GM23338 (cell line): ENCODE results near the gene DECR2. TPM values are rescaled to one million over a fixed set of nuclear protein-coding genes. Genes with fewer than 3 reads are reported as not detected.

Source experiments
- ATAC-seq: fragments of 200-7000 bp; cut with Tn5 transposase; 3 replicates; pipeline ENCODE4 v1.9.1; 2020
- DNase-seq: peaks from one replicate; pipeline ENCODE4 v3.0.0-alpha.2; 2015; ENCODE audit warnings: low spot score
- H2AFZ ChIP-seq: fragments of 200-600 bp; sonication (generic); 2 replicates; pipeline ENCODE4 v1.8.0; 2016; ENCODE audit warnings: antibody characterized with exemption, mild to moderate bottlenecking, moderate library complexity
- H3F3A ChIP-seq: fragments of 200-600 bp; sonication (generic); replicated peaks from 2 replicates; pipeline ENCODE4 v1.8.0; 2017; ENCODE audit warnings: antibody characterized with exemption, mixed run types, low read depth
- H3K27ac ChIP-seq: fragments of 200-600 bp; sonication (generic); 2 replicates; pipeline ENCODE4 v1.6.1; 2016; ENCODE audit warnings: low read depth
- H3K27me3 ChIP-seq: fragments of 200-600 bp; sonication (generic); 2 replicates; pipeline ENCODE4 v1.8.0; 2016; ENCODE audit warnings: mild to moderate bottlenecking, mixed run types, moderate library complexity; ENCODE audit not compliant: insufficient read depth
- H3K36me3 ChIP-seq: fragments of 200-600 bp; sonication (generic); 2 replicates; pipeline ENCODE4 v1.8.0; 2016; ENCODE audit warnings: mild to moderate bottlenecking; ENCODE audit not compliant: insufficient read depth
- H3K4me1 ChIP-seq: fragments of 200-600 bp; sonication (generic); 2 replicates; pipeline ENCODE4 v1.8.0; 2016; ENCODE audit warnings: mild to moderate bottlenecking, moderate library complexity; ENCODE audit not compliant: insufficient read depth
- H3K4me2 ChIP-seq: fragments of 200-600 bp; sonication (generic); 2 replicates; pipeline ENCODE4 v1.7.1; 2017; ENCODE audit warnings: mixed run types
- H3K4me3 ChIP-seq: fragments of 200-600 bp; sonication (generic); 2 replicates; pipeline ENCODE4 v1.6.1; 2016; ENCODE audit warnings: mixed run types
- H3K79me2 ChIP-seq: fragments of 200-600 bp; sonication (generic); replicated peaks from 2 replicates; pipeline ENCODE4 v1.8.0; 2017; ENCODE audit warnings: mild to moderate bottlenecking; ENCODE audit not compliant: insufficient read depth
- H3K9me2 ChIP-seq: fragments of 200-600 bp; sonication (generic); 2 replicates; pipeline ENCODE4 v1.8.0; 2017; ENCODE audit not compliant: insufficient read depth
- H4K20me1 ChIP-seq: fragments of 200-600 bp; sonication (generic); replicated peaks from 2 replicates; pipeline ENCODE4 v1.8.0; 2017; ENCODE audit warnings: mild to moderate bottlenecking; ENCODE audit not compliant: insufficient read depth
- H3K27ac Mint-ChIP-seq: 2 replicates; pipeline ENCODE4 v1.8.0; 2020; ENCODE audit warnings: inconsistent platforms, mild to moderate bottlenecking, moderate library complexity, mixed read lengths
- H3K27me3 Mint-ChIP-seq: 3 replicates; pipeline ENCODE4 v1.8.0; 2022; ENCODE audit warnings: low read depth, mild to moderate bottlenecking, moderate library complexity, mixed read lengths, inconsistent platforms; ENCODE audit not compliant: insufficient read depth, poor library complexity
- H3K36me3 Mint-ChIP-seq: 3 replicates; pipeline ENCODE4 v1.8.0; 2021; ENCODE audit warnings: low read depth, mild to moderate bottlenecking, inconsistent platforms, moderate library complexity, mixed read lengths
- H3K4me1 Mint-ChIP-seq: 3 replicates; pipeline ENCODE4 v1.8.0; 2020; ENCODE audit warnings: mild to moderate bottlenecking, inconsistent platforms, mixed read lengths
- H3K4me3 Mint-ChIP-seq: 3 replicates; pipeline ENCODE4 v1.8.0; 2021; ENCODE audit warnings: moderate library complexity, mild to moderate bottlenecking, inconsistent platforms, mixed read lengths
- H3K9me3 Mint-ChIP-seq: 3 replicates; pipeline ENCODE4 v1.8.0; 2020; ENCODE audit warnings: moderate library complexity, mild to moderate bottlenecking, inconsistent platforms, mixed read lengths
- CTCF ChIP-seq, 2 experiments: fragments of 200-600 bp in 1 of 2; sonication (generic) in 1 of 2; conservative IDR thresholded peaks; 2 replicates each; pipeline versions ENCODE4 v1.5.1 to v1.6.1; 2016 to 2017; ENCODE audit warnings: antibody characterized with exemption in 2 of 2, low read depth in 2 of 2, mild to moderate bottlenecking in 2 of 2, moderate library complexity in 1 of 2
- EZH2phosphoT487 ChIP-seq: fragments of 200-600 bp; sonication (generic); IDR thresholded peaks from one replicate; pipeline ENCODE4 v1.8.1; 2018; ENCODE audit warnings: antibody characterized with exemption; ENCODE audit not compliant: unreplicated experiment
- JUNB ChIP-seq: IDR thresholded peaks from one replicate; pipeline ENCODE4 v1.6.1; 2016; ENCODE audit warnings: antibody characterized with exemption; ENCODE audit not compliant: unreplicated experiment
- NANOG ChIP-seq: IDR thresholded peaks from 2 replicates; pipeline ENCODE4 v1.6.1; 2016; ENCODE audit warnings: antibody characterized with exemption, borderline replicate concordance
- POLR2AphosphoS5 ChIP-seq: IDR thresholded peaks from 2 replicates; pipeline ENCODE4 v1.6.1; 2016; ENCODE audit warnings: antibody characterized with exemption, low read depth
- REST ChIP-seq: IDR thresholded peaks from one replicate; pipeline ENCODE4 v1.6.1; 2018; ENCODE audit warnings: antibody characterized with exemption; ENCODE audit not compliant: unreplicated experiment
- STAT1 ChIP-seq: IDR thresholded peaks from one replicate; pipeline ENCODE4 v1.6.1; 2016; ENCODE audit warnings: antibody characterized with exemption; ENCODE audit not compliant: unreplicated experiment
- ZNF114 ChIP-seq: fragments of 250-450 bp; sonication (Bioruptor Pico); IDR thresholded peaks from 2 replicates; pipeline ENCODE4 v1.5.0; 2020; ENCODE audit warnings: mild to moderate bottlenecking, moderate library complexity
- ZNF331 ChIP-seq: fragments of 250-450 bp; sonication (Bioruptor Pico); IDR thresholded peaks from 2 replicates; pipeline ENCODE4 v1.5.0; 2020; ENCODE audit warnings: low read depth, mild to moderate bottlenecking, moderate library complexity
- polyA plus RNA-seq: library from polyadenylated mRNA; unstranded; fragments of >200 nt; fragmentation: Nextera tagmentation; extraction: Ambion mirVana; gene quantifications from 2 replicates; pipeline ENCODE4 v1.2.1, GENCODE V29; 2016
- total RNA-seq: library from RNA; depleted of rRNA; stranded (reverse); fragments of >200 nt; shearing (Covaris generic); gene quantifications from 2 replicates; pipeline ENCODE4 v1.2.3, GENCODE V29; 2014
- TF ChIP-seq, protein P1 (sequence below): IDR thresholded peaks from 2 replicates; pipeline ENCODE4 v1.6.1; 2016; ENCODE audit warnings: antibody characterized with exemption
- TF ChIP-seq, protein P2 (sequence below): fragments of 250-450 bp; sonication (Bioruptor Pico); IDR thresholded peaks from 2 replicates; pipeline ENCODE4 v1.5.0; 2020; ENCODE audit warnings: mild to moderate bottlenecking, moderate library complexity

Gene DECR2
- total and polyA plus RNA-seq, 2 experiments from 2014 or later, result 20.3 to 26.9 TPM

DNA sequence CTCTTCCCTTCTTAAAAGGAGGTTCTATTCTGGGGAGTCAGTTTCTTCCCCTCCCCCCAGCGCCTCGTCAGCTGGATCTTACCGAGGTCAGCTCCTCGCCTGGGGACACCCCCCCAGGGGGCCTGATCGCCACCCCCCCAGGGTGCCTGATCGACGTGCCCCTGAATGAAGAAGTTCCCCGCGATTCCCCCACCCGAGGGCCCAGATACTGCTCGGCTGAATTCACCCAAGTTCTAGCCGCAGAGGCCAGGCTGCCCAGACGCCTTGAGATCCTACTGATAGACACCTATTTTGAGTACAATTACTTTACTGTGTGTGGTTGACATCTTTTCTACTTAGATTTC is 25.2 kb downstream of the DECR2 start:
- H3K9me3 Mint-ChIP-seq, result 0 out of 3 replicates have a peak, but pooled peaks cover 4% of the 10 kb centered on the region
- peak overlapping the region; percentile 92 for H3K4me2 ChIP-seq
- H3K27ac Mint-ChIP-seq, result no peak overlapping the region
- peaks cover 9% of the 10 kb centered on the region for H3K36me3 Mint-ChIP-seq
- H3K4me3 Mint-ChIP-seq, result peak overlapping the region; percentile 77
- DNase-seq (no peak), ATAC-seq (no peak)
- H3K9me2 ChIP-seq, result no peaks in the 10 kb centered on the region
- no peak for TF ChIP-seq ZNF114 (CRISPR knock-in tag)
- no peak for TF ChIP-seq NANOG
- TF ChIP-seq, protein P1, sequence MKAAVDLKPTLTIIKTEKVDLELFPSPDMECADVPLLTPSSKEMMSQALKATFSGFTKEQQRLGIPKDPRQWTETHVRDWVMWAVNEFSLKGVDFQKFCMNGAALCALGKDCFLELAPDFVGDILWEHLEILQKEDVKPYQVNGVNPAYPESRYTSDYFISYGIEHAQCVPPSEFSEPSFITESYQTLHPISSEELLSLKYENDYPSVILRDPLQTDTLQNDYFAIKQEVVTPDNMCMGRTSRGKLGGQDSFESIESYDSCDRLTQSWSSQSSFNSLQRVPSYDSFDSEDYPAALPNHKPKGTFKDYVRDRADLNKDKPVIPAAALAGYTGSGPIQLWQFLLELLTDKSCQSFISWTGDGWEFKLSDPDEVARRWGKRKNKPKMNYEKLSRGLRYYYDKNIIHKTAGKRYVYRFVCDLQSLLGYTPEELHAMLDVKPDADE, result no peak
- TF ChIP-seq REST, result no peak
- TF ChIP-seq ZNF331 (CRISPR knock-in tag), result no peak
- TF ChIP-seq STAT1, result no peak
- no peak for TF ChIP-seq CTCF (conservative IDR thresholded peaks at IDR 0.05; ENCODE audit: low read depth in 2 of 2)
- TF ChIP-seq POLR2AphosphoS5, result no peak
- TF ChIP-seq, protein P2, sequence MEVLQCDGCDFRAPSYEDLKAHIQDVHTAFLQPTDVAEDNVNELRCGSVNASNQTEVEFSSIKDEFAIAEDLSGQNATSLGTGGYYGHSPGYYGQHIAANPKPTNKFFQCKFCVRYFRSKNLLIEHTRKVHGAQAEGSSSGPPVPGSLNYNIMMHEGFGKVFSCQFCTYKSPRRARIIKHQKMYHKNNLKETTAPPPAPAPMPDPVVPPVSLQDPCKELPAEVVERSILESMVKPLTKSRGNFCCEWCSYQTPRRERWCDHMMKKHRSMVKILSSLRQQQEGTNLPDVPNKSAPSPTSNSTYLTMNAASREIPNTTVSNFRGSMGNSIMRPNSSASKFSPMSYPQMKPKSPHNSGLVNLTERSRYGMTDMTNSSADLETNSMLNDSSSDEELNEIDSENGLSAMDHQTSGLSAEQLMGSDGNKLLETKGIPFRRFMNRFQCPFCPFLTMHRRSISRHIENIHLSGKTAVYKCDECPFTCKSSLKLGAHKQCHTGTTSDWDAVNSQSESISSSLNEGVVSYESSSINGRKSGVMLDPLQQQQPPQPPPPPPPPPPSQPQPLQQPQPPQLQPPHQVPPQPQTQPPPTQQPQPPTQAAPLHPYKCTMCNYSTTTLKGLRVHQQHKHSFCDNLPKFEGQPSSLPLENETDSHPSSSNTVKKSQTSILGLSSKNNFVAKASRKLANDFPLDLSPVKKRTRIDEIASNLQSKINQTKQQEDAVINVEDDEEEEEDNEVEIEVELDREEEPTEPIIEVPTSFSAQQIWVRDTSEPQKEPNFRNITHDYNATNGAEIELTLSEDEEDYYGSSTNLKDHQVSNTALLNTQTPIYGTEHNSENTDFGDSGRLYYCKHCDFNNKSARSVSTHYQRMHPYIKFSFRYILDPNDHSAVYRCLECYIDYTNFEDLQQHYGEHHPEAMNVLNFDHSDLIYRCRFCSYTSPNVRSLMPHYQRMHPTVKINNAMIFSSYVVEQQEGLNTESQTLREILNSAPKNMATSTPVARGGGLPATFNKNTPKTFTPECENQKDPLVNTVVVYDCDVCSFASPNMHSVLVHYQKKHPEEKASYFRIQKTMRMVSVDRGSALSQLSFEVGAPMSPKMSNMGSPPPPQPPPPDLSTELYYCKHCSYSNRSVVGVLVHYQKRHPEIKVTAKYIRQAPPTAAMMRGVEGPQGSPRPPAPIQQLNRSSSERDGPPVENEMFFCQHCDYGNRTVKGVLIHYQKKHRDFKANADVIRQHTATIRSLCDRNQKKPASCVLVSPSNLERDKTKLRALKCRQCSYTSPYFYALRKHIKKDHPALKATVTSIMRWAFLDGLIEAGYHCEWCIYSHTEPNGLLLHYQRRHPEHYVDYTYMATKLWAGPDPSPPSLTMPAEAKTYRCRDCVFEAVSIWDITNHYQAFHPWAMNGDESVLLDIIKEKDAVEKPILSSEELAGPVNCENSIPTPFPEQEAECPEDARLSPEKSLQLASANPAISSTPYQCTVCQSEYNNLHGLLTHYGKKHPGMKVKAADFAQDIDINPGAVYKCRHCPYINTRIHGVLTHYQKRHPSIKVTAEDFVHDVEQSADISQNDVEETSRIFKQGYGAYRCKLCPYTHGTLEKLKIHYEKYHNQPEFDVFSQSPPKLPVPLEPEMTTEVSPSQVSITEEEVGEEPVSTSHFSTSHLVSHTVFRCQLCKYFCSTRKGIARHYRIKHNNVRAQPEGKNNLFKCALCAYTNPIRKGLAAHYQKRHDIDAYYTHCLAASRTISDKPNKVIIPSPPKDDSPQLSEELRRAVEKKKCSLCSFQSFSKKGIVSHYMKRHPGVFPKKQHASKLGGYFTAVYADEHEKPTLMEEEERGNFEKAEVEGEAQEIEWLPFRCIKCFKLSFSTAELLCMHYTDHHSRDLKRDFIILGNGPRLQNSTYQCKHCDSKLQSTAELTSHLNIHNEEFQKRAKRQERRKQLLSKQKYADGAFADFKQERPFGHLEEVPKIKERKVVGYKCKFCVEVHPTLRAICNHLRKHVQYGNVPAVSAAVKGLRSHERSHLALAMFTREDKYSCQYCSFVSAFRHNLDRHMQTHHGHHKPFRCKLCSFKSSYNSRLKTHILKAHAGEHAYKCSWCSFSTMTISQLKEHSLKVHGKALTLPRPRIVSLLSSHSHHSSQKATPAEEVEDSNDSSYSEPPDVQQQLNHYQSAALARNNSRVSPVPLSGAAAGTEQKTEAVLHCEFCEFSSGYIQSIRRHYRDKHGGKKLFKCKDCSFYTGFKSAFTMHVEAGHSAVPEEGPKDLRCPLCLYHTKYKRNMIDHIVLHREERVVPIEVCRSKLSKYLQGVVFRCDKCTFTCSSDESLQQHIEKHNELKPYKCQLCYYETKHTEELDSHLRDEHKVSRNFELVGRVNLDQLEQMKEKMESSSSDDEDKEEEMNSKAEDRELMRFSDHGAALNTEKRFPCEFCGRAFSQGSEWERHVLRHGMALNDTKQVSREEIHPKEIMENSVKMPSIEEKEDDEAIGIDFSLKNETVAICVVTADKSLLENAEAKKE (CRISPR knock-in tag), result no peak
- no peak for TF ChIP-seq JUNB
- no peak for TF ChIP-seq EZH2phosphoT487
- peak overlapping the region; percentile 83 for H3K4me3 ChIP-seq
- H3F3A ChIP-seq, result peaks cover 9% of the 10 kb centered on the region; the same call in 1 of the 2 replicates
- peaks cover 19% of the 10 kb centered on the region for H4K20me1 ChIP-seq
- peaks cover 43% of the 10 kb centered on the region for H3K27me3 ChIP-seq
- no peaks in the 10 kb centered on the region for H3K36me3 ChIP-seq
- H3K4me1 Mint-ChIP-seq, result peaks cover 11% of the 10 kb centered on the region
- peaks cover 51% of the 10 kb centered on the region for H3K79me2 ChIP-seq
- H3K27me3 Mint-ChIP-seq, result peaks cover 42% of the 10 kb centered on the region
- H2AFZ ChIP-seq, result no peak overlapping the region
- no peak overlapping the region for H3K27ac ChIP-seq
- H3K4me1 ChIP-seq, result peaks cover 8% of the 10 kb centered on the region
